SU-DHL-6 (cell line): Measurements from ENCODE around the gene KDM5C.

Source experiments
- CTCF ChIP-seq: fragments of 200-600 bp; sonication (generic); IDR thresholded peaks from one replicate; pipeline ENCODE4 v1.5.1; 2017; ENCODE audit warnings: antibody characterized with exemption, mild to moderate bottlenecking, low read length, moderate library complexity; ENCODE audit not compliant: insufficient read depth, poor library complexity, severe bottlenecking
- EZH2phosphoT487 ChIP-seq: fragments of 200-600 bp; sonication (generic), shearing (Covaris generic); conservative IDR thresholded peaks from 2 replicates; pipeline ENCODE4 v1.6.1; 2018; ENCODE audit warnings: mild to moderate bottlenecking, antibody characterized with exemption, low read length, moderate library complexity, mixed read lengths

GRCh38 chrX:53263597-53264094 is 38.6 kb upstream of the KDM5C start:
- TF ChIP-seq EZH2phosphoT487 (no peak), CTCF (no peak)
